ENCODE measurements around the gene XYLT2.

GRCh38 chr17:50372222-50372757 lies 26.4 kb downstream of the XYLT2 start:
- no peak for TF ChIP-seq CTCF (IDR thresholded peaks at IDR 0.05)
- no peak for TF ChIP-seq POLR2A (IDR thresholded peaks at IDR 0.05)

Measured in body of pancreas (tissue), 4 donors.